Hepatocyte (in vitro differentiated cells): ENCODE results near the gene PROZ.

Experiments used
- EZH2 ChIP-seq: fragments of 200-600 bp; sonication (generic); IDR thresholded peaks from 2 replicates; pipeline ENCODE4 v1.6.1; 2016; ENCODE audit warnings: antibody characterized with exemption, mild to moderate bottlenecking, borderline replicate concordance
- TF ChIP-seq, protein P1 (sequence below): fragments of 200-600 bp; sonication (generic); IDR thresholded peaks from 2 replicates; pipeline ENCODE4 v1.5.1; 2016; ENCODE audit warnings: antibody characterized with exemption, mild to moderate bottlenecking; ENCODE audit not compliant: poor library complexity

DNA sequence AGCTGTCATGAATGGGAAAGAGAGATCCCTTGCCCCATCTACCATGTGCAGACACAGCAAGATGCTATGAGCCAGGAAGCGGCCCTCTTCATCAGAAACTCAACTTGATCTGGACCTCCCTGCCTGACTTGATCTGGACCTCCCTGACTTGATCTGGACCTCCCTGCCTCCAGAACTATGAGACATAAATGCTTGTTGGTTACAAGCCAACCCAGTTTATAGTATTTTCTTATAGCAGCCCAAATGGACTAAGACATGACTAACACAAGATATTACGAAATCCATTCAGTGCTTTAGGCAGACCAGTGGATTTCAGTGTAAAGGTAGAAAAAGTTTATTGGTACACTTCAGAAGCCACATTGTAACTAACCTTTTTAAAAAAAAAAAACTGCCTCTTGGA, 34.5 kb downstream of the PROZ start:
- TF ChIP-seq, protein P1, sequence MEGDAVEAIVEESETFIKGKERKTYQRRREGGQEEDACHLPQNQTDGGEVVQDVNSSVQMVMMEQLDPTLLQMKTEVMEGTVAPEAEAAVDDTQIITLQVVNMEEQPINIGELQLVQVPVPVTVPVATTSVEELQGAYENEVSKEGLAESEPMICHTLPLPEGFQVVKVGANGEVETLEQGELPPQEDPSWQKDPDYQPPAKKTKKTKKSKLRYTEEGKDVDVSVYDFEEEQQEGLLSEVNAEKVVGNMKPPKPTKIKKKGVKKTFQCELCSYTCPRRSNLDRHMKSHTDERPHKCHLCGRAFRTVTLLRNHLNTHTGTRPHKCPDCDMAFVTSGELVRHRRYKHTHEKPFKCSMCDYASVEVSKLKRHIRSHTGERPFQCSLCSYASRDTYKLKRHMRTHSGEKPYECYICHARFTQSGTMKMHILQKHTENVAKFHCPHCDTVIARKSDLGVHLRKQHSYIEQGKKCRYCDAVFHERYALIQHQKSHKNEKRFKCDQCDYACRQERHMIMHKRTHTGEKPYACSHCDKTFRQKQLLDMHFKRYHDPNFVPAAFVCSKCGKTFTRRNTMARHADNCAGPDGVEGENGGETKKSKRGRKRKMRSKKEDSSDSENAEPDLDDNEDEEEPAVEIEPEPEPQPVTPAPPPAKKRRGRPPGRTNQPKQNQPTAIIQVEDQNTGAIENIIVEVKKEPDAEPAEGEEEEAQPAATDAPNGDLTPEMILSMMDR = no peak
- no peak for TF ChIP-seq EZH2
